GM19239 (cell line): ENCODE data around the gene NFATC3.

Experiments used
- DNase-seq: peaks from one replicate; pipeline ENCODE4 v3.0.0; 2011; ENCODE audit warnings: low spot score; ENCODE audit not compliant: insufficient read length
- FAIRE-seq: peaks from 2 replicates; lab custom pipeline; 2011; peaks lifted over from hg19 to GRCh38; lab: Jason Lieb, UNC

The NFATC3 gene

GRCh38 chr16:68166264-68166663 lies 81.1 kb downstream of the NFATC3 start:
- no peak for FAIRE-seq
- no peak for DNase-seq

GRCh38 chr16:68179196-68179795 lies 94.1 kb downstream of the NFATC3 start:
- FAIRE-seq (no peak), DNase-seq (no peak)

- DNase-seq (no peak), FAIRE-seq (no peak)
Observed at GRCh38 chr16:68179855-68180254, 94.7 kb downstream of the NFATC3 start.

- DNase-seq: no peak
- FAIRE-seq: no peak
Observed at GRCh38 chr16:68183046-68183445, 97.9 kb downstream of the NFATC3 start.

GRCh38 chr16:68186877-68187276 lies 101.7 kb downstream of the NFATC3 start:
- DNase-seq (no peak), FAIRE-seq (no peak)

GRCh38 chr16:68187505-68187904 lies 102.3 kb downstream of the NFATC3 start:
- FAIRE-seq: no peak
- no peak for DNase-seq

- DNase-seq: no peak
- no peak for FAIRE-seq
Observed at GRCh38 chr16:68188170-68188569, 103.0 kb downstream of the NFATC3 start.

GRCh38 chr16:68190081-68190480 lies 104.9 kb downstream of the NFATC3 start:
- FAIRE-seq: no peak
- DNase-seq: no peak

- FAIRE-seq: no peak
- no peak for DNase-seq
Observed at GRCh38 chr16:68190736-68191510, 105.8 kb downstream of the NFATC3 start.

- FAIRE-seq: no peak
Observed at GRCh38 chr16:68194251-68194650, 109.1 kb downstream of the NFATC3 start.

GRCh38 chr16:68197250-68197649 lies 112.1 kb downstream of the NFATC3 start:
- FAIRE-seq (no peak), DNase-seq (no peak)

More at GRCh38 chr16:68194251-68194650, 109.1 kb downstream of the NFATC3 start:
- DNase-seq: no peak

GRCh38 chr16:68200088-68200783 lies 115.1 kb downstream of the NFATC3 start:
- DNase-seq (no peak), FAIRE-seq (no peak)

GRCh38 chr16:68202091-68202519 lies 116.9 kb downstream of the NFATC3 start:
- DNase-seq (no peak), FAIRE-seq (no peak)

GRCh38 chr16:68206245-68206644 lies 121.1 kb downstream of the NFATC3 start:
- no peak for DNase-seq
- FAIRE-seq: no peak

- no peak for DNase-seq
- no peak for FAIRE-seq
Observed at GRCh38 chr16:68214726-68215125, 129.6 kb downstream of the NFATC3 start.

GRCh38 chr16:68215302-68215701 lies 130.1 kb downstream of the NFATC3 start:
- FAIRE-seq (no peak), DNase-seq (no peak)

GRCh38 chr16:68216240-68216639 lies 131.1 kb downstream of the NFATC3 start:
- no peak for FAIRE-seq

GRCh38 chr16:68217506-68217905 lies 132.3 kb downstream of the NFATC3 start:
- DNase-seq (no peak), FAIRE-seq (no peak)

More at GRCh38 chr16:68216240-68216639, 131.1 kb downstream of the NFATC3 start:
- DNase-seq: no peak

GRCh38 chr16:68219725-68220351 lies 134.7 kb downstream of the NFATC3 start:
- DNase-seq (no peak), FAIRE-seq (no peak)

GRCh38 chr16:68223072-68223471 lies 137.9 kb downstream of the NFATC3 start:
- FAIRE-seq: no peak

GRCh38 chr16:68226116-68226515 lies 140.9 kb downstream of the NFATC3 start:
- FAIRE-seq: no peak

More at GRCh38 chr16:68223072-68223471, 137.9 kb downstream of the NFATC3 start:
- DNase-seq: no peak

More at GRCh38 chr16:68226116-68226515, 140.9 kb downstream of the NFATC3 start:
- DNase-seq: no peak
